Ureter (tissue), 1 donor: ENCODE measurements around the gene MED27. TPM values are rescaled to one million over a fixed set of nuclear protein-coding genes. Genes with fewer than 3 reads are reported as not detected.

Experiments
- DNase-seq: peaks from one replicate; pipeline ENCODE4 v3.0.0-alpha.2; 2020; ENCODE audit warnings: low spot score
- total RNA-seq: library from RNA; stranded (reverse); gene quantifications from one replicate; pipeline ENCODE4 v1.2.4, GENCODE V29; 2023
- donor health status: DM: yes; HTN: yes; CAD: no.

The MED27 gene
- total RNA-seq, 1 donor from 2014 or later = 25.9 TPM

DNA sequence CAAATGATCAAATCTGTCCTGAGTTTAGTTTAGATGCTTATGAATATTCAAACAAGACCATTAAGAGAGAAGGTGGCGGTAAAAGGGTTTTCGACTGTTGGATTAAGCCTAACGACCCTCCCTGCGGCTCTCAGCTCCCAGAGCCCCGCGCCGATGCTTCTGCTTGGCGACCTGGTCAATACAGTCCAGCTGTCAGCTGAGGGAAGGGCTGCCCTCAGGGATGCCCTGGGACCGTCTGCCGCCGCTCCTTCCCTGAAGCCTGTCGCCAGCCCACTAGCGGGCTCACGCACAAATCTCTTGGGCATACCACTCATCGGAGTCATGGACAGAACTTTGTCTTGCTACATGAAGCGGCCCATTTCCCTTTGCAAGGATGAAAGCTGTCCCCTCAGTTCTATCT is 203.2 kb downstream of the MED27 start:
- no peak for DNase-seq

DNA sequence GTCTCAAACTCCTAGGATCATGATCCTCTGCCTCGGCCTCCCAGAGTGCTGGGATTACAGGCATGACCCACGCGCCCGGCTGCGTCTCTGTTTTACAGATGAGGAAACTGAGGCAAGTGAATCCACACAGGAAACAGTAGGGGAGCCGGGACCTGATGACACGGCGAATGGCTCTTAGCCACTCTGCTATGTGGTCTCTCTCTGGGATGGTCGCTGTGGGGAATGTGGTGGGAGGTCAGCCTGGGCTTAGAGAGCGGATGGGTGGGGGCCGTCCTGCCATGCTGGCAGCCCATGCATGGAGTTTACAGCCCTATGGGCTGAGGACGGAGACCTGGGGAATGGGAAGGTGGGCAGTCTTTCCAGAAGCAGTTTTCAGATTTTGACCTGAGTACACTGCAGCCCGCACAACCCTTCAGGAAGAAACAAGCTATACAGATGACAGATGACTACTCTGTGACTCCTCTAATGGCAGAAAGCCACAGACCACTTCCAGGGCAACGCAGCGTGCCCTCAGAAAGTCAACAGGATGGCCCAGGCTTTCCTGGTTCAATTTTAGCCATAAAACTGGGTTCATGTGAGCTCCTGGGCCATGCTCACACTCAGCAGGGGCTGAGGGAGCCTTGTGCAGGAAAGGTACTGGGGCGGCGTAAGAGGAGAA is 203.7 kb downstream of the MED27 start:
- DNase-seq = no peak

DNA sequence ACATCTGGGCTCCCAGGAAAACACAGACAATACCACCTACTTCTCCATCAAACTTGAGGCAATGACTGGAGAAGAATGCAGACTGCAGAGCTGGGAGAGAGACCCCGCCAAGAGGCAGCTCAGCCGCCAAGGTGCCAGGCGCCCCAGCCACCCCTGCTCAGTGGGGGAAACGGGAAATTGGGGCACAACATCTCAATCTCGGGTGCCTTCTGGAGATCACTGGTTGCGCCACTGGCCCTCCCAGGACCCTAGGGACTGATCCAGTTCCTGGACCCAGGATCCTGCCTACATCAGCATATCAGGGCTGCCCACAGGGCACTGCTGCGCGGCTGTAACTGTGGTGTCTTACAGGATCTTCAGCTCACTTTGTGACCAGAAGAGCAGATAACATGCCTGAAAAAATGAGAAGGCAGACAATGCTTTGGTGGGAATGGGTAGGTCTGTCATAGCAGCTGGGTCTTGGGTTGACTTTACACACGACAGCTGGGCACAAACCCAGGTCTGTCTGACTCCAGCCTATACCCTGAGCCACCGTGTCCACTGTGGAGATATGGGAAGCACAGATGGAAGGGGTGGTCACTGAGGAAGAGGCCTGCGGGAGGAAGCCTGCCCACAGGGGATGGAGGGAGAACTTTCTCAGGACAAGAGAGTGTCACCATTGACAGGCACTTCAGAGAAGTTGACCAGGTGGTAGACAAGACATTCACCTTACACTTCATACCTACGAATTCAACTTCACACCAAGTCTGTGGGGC is 204.6 kb downstream of the MED27 start:
- DNase-seq = no peak

DNA sequence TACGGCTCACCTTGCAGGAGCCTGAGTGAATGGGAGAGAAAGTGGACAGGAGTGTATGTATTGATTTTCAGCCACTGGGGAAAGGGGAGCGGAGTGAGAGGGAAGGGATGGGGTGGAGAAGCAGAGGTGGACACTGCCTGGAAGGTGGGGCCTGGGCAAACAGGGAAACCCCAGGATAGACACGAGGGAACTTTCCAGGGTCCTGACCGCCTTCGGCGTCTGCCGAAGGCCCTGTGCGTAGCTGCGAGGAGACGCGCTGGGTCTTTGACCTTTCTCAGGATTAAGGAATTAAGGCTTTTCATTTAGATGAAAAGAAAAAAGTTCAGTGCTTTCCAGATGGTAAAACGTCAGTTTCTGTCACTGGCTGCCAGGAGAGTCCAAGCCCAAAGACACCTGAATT is 205.2 kb downstream of the MED27 start:
- no peak for DNase-seq

DNA sequence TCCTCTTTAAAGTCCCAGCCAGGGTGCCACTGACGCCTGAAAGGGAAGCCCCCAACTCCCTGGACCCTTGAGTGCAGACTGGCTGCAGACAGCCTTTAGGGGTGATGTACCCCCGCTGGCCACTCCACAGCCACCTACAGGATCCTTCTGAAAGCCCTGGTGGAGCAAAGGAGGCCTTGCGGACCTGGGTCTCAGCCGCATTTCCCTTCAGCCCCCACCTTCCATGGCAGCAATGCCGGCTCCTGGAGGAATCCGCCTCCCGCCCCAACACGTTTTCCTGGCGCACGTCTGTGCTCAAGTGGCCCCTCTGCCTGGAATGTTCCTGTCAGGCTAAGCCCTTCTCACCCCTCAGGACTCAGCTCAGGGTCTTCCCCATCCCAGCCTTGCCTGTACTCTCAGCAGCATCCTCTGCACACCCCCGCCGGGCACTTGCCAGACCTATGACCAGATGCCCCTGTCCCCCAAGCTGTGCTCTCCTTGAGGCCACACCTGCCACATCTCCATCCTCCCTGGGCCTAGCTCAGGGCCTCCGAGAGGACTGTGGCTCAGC is 205.7 kb downstream of the MED27 start:
- no peak for DNase-seq

DNA sequence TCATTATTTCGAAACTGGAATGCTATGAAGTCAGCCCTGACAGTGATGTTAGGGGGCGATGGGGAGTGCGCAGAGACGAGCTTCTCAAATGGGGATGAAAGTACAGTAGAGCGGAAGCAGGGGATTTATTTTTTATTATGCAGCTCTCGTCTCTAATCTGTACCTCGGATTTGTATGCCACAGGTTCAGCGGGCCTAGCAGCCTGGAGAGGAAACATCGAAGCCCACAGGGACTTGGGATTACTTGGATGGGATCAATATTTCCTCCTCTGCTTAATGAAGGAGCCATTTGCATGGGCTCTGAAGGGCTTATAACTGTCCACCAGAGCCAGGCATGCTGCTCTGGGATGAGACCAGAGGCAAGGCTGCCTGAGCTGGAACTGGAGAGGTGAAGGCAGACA is 206.3 kb downstream of the MED27 start:
- no peak for DNase-seq

DNA sequence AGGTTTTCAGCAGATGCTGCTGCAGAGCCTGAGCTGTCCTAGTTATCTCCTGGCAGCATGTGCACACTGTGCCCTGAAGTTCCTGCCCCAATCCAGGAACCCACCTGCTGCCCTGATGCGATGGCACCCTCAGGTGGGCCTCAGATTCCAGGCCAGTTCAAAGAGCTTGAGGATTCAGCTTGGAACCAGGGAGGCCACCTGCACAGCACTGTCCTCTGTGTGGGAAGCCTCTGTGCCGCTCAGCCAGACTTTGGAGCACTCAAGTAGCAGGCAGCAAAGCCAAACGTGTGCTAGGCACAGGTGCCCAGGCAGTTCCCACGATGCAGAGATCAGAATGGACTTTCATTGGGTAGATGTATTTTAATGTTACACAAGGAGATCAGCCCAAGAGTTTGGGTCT is 207.0 kb downstream of the MED27 start:
- no peak for DNase-seq

DNA sequence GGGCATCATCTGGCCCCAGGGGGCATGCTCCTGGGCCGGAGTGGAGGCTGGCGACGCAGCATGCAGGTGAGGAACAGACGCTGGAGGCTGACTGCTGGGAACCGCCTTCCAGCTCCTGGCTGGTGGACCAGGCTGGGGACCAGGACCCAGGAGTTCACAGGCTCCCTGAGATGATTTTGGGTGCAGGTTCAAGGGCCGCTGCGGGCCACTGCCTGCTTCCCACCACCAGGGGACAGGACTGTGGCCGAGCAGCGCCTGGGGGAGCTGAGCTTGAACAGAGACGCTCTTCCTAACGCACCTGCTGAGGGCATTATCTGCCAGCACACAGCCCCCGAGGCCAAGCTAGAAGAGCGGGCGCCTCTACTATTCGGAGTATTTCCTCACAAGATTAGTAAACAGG is 207.7 kb downstream of the MED27 start:
- DNase-seq = no peak

DNA sequence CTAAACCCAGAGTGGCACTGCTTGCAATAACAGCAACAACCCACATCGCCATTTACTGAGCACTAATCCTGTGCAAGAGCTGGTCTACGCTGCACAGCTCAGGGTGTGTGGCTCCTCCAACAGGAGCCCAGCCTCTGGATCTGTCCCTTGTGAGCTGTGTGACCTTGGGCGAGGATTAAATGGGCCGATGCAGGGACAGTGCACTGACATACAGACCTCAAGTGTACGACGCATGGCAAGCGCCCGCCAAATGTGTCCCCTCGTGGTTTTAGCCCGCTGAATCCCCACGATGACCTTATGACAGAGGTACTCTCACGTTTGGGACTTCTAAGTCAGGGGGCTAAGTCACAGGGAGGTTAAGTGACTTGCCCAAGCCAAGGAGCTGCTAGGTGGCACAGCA is 209.5 kb downstream of the MED27 start:
- DNase-seq = no peak

DNA sequence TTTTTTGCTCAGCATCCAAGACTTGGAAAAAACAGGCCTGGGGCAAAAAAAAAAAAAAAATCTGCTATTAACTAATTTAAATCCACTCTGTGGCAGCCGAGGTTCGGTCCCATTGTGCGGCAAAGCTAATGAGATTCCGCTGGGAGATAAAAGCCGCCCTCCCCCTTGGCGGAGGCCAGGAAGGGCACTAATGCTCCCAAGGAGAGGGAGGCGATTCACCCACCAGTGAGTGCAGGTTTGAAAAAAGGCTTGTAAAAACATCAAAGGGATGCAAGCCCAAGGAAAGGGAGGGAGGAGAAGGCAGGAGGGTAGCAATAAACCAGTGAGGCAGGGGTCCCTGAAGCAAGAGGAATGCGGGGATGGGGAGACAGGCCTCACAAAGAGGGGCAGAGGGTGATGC is 210.3 kb downstream of the MED27 start:
- no peak for DNase-seq

DNA sequence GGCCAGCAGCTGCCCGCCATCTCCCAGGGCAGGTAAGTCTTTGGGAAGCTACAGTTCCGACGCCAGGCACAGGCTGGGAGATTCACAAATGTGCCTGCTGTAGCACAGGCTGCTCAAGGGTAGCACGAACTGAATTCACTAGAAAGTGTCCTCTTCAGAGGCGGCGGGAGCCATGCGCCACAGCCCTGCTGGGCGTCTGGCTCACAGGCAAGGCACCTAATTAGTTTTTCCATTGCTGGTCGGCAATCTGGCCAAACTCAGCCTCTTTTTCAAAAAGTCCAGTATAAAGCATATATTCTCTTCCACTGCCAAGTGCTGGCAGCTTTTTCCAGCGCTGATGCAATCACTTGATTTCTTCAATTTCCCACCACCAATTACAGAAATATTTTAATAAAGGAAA is 210.9 kb downstream of the MED27 start:
- DNase-seq = no peak

DNA sequence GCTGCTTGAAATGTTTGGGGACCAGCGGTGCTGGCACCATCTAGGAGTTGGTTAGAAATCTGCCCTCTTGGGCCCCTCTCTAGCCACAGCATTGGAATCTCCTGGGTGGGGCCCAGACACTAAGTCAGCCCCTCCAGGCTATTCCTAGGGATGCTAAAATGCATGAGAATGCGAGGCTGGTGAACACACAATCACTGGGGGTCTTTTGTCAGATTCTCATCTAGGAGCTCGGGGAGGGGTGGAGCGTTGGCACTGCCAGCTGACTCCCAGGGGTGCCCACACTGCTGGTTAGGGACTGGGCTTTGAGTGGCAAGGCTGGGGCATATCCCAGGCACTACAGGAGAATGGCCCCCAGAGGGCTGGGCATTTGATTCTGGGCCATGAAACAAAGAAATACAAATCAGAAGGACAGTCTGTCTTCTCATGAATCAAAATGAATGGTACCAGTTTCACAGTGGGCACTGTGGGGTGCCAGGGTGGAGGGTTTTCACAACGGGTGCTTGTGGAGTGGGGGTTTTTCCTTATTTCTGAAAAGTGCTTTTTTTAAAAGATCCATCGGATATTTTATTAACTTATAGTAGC is 212.0 kb downstream of the MED27 start:
- DNase-seq = no peak

DNA sequence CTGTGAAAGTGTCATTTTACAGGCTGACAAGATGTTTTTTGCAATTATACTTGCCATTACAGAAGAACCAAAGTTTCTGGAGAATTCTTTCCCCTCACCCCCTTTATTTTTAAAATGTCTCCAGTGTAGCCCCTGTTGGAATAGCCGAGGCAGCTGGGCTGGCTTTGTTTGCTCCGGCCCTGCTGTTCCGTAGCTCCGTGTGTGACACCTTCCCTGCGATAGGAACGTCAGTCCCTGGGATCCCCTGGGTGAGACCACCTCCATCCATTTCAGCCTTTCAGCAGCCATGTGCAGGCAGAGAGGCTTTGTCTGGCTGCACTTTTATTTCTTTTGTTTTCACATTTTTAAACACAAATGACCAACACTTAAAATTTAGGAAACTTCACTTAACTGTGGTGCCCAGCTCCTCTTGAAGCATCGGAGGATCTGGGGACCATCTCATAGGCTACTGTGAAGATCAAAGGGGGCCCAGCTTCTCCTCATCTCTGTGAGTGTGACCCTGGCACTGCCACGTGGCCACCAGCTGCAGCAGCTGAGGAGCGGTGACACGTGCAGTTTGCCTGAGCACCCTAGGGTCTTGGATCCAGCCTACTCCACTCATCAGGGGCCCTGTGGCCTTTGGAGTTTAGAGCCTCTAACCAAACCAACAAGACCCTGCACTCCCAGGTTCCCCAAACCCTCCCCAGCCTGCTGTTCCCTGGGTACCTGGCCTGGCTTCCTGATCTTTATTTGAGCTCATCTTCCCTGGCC is 214.0 kb downstream of the MED27 start:
- DNase-seq = no peak

DNA sequence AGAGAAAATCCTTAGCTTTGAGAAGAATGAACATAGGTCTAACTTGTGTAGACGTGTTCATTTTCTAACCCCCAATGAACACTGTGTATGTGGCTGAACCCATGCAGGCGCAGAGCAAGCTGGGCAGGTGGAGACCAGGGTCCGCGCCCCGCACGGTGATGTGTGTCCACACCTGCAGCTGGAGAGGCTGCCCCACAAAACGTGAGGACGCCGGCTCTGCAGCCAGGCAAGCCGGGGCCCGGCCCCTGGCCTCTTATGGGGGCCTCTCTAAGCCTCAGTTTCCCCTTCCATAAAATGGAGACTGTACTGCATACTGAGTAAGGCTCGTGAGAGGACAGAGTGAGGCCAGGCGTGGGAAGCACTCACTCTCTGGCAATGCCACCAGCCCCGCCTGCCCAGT is 215.1 kb downstream of the MED27 start:
- DNase-seq = no peak

DNA sequence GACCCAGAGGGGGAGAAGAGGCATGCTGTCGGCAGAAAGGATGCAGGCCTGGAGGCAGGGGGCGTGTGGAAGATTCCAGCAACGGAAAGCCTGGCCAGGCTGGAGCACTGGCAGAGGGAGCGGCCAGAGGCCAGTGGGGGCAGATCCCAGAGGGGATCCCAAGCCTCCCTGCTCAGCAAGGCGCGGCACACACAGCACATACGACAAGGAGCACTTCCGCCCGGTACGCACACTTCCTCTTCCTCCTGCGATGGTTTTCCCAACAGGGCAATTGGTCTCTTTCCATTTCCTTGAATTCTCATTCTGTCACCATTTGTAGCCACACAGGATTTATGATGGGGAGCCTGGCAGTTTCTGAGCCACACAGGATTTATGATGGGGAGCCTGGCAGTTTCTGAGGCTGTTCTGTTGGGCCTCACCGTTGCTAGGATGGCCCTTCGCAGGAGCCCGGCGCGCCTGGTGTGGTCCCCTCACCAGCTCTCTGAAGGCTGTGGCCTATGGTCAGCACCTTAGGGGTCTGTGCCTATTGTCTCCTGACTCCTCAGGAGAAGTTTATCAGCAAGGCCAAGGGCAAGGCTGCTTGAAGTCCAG is 216.3 kb downstream of the MED27 start:
- no peak for DNase-seq

DNA sequence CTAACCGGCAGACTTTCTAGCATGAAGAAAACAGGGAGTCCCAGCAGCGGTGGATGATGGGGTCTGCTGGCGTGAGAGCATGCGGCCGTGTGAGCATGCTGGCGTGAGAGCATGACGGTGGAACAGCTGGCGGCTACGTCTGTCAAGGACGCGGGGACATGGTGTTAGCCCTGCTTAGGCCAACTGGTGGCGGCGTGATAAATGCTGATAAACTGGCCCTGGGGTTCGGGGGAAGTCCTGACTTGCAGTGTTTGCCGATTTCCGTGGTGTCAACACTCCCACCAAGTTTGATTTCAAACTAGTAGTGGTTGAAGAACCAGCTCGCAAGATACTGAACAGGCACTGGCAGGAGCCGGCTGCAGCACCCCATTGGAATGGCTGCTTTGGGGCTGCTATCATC is 217.4 kb downstream of the MED27 start:
- DNase-seq = no peak

DNA sequence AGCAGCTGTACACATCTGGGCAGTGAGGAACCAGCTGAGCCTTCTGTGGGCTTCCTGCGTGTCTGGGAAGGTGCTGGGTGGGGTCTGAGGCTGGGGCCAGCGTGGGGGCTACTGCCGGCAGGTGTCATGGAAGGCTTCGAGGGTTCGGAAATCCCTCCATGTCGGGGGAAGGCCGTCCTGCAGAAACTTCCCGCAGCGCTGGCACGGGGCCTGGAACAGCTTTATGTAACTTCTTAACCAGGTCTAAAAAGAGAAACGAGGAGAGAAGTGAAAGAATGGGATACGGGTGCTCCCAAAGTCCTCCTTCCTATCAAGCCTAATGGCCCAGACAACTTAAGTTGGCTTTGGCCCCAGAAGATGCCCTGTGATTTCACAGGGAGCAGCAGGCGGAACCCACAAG is 219.2 kb downstream of the MED27 start:
- no peak for DNase-seq

DNA sequence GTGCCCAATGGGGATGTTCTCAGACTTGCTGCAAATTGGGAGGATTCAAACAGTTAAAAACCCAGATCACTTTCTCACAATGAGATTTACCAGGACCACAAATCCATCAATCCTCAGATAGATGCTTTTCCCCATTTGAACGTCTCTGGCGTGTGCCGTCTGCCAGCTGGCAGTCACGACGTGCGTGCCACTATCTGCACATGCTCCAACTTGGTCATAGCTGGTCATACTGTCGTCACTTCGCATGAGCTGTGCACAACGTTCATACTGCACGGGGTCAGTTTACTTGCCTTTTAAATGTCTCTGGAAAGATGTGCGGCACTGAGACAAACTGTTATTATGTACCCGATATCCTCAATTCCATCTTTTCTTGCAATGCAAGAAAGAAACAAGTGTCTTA is 221.5 kb downstream of the MED27 start:
- no peak for DNase-seq

DNA sequence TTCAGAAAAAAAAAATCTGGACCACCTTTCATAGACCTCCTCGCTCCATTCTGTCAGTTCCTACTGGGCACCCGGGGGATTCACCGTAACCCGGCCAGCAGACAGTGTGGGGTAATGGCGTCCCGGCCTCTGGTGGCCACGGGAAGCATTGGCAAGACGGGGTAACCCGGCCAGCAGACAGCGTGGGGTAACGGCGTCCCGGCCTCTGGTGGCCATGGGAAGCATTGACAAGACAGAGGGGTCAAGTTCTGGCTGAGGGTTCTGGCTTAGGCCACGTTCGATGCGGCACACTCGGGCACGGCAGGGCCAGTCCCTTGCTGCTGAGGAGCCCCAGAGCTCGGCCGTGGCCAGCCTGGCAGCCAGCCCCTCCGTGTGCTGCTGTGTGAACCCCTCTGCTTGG is 223.6 kb downstream of the MED27 start:
- no peak for DNase-seq

DNA sequence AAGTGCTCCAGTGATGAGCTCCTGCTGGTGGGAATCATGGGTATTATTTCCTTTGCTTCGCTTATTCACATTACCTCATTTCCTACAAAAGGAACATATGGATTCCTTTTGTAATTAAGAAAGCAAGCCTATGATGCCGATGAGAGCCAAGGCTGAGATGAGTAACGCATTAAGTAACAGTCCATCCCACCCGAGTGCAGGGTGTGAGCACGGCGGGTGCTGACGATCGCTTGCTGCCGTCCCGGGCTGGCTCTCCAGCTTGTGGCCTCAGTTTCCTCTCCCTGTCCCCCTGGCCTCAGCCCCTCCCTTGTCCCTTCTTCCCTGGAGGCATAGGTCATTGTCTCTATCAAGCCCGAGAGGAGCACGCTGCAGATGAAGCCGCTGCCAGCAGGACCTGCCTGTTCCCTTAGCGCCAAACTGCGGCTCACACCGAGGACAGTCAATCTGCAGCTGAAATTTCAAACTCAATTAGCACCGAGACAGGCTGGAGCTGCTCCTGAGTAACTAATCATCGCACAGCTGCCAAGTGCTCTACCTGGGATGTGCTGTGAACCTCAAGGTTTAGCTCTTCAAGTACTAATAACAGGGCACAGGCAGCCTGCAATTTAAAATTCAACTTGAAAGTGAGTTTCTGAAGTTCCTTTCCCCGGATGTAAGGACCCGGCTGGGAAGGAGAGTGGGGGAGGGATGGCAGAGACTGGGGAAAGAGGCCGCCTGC is 224.6 kb downstream of the MED27 start:
- DNase-seq = no peak

DNA sequence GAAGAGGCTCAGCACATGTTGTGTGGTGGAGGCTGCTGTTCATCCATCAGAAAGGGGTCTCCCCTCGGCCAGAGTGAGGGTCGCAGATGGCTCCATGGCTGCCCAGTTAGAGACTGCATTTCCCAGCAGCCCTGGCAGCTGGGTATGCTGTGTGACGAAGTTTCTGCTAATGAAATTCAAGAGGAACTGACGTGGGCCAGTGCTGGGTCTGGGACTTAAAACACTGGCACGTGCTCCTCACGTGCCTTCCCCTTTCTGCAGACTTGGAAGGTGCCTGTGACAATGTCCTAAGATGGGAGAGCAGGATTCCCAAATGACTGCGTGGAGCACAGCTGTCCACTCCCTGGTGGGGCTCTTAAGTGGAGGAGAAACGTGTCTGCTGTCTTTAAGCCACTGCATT is 225.3 kb downstream of the MED27 start:
- no peak for DNase-seq
